Caco-2 (cell line): Measurements from ENCODE around the gene TAF11. TPM values are rescaled to one million over a fixed set of nuclear protein-coding genes. Genes with fewer than 3 reads are reported as not detected.

ENCODE experiments used
- BruUV-seq: library from RNA; stranded (reverse); fragments of 400-500 nt; replicated peaks from 2 replicates; lab custom pipeline; 2021; lab: Mats Ljungman, UMichigan
- CTCF ChIA-PET: fragments of 300-600 bp; sonication (Branson Sonifier 250); formaldehyde crosslinking; loops from one replicate; lab custom pipeline; 2022; ENCODE audit warnings: antibody characterized with exemption; lab: Charles Lee
- POLR2A ChIA-PET: fragments of 300-600 bp; sonication (Branson Sonifier 250); formaldehyde crosslinking; loops from one replicate; lab custom pipeline; 2022; ENCODE audit warnings: antibody characterized with exemption; lab: Charles Lee
- DNase-seq, 2 experiments: peaks; one replicate each; pipeline versions ENCODE4 v3.0.0 to v3.0.0-alpha.2; 2020 to 2022
- H3K27me3 ChIP-seq: replicated peaks from 2 replicates; pipeline ENCODE4 v1.6.0; 2011; ENCODE audit warnings: low read length; ENCODE audit not compliant: control insufficient read depth, insufficient read depth
- H3K36me3 ChIP-seq: 2 replicates; pipeline ENCODE4 v1.5.1; 2011; ENCODE audit warnings: low read length; ENCODE audit not compliant: control insufficient read depth, insufficient read depth
- H3K4me1 ChIP-seq: fragments of 250-450 bp; sonication (Bioruptor Pico); 2 replicates; pipeline ENCODE4 v1.5.1; 2020; ENCODE audit warnings: mild to moderate bottlenecking
- H3K4me3 ChIP-seq: 2 replicates; pipeline ENCODE4 v1.5.1; 2011; ENCODE audit warnings: low read depth, mild to moderate bottlenecking, control low read depth, low read length
- H3K9me3 ChIP-seq: fragments of 250-450 bp; sonication (Bioruptor Pico); 2 replicates; pipeline ENCODE4 v1.5.1; 2020; ENCODE audit warnings: mild to moderate bottlenecking, moderate library complexity
- H3K27ac Mint-ChIP-seq: one replicate; pipeline ENCODE4 v1.8.0; 2022; ENCODE audit warnings: mixed read lengths; ENCODE audit not compliant: unreplicated experiment
- H3K27me3 Mint-ChIP-seq: one replicate; pipeline ENCODE4 v1.8.0; 2022; ENCODE audit warnings: mixed read lengths; ENCODE audit not compliant: insufficient read depth, unreplicated experiment
- H3K36me3 Mint-ChIP-seq: one replicate; pipeline ENCODE4 v1.8.0; 2022; ENCODE audit warnings: mild to moderate bottlenecking, mixed read lengths; ENCODE audit not compliant: insufficient read depth, unreplicated experiment
- H3K4me1 Mint-ChIP-seq: one replicate; pipeline ENCODE4 v1.8.0; 2022; ENCODE audit warnings: low read depth, mixed read lengths; ENCODE audit not compliant: unreplicated experiment
- H3K4me3 Mint-ChIP-seq: one replicate; pipeline ENCODE4 v1.8.0; 2022; ENCODE audit warnings: mild to moderate bottlenecking, moderate library complexity, mixed read lengths; ENCODE audit not compliant: unreplicated experiment
- H3K9me3 Mint-ChIP-seq: one replicate; pipeline ENCODE4 v1.8.0; 2022; ENCODE audit warnings: mixed read lengths; ENCODE audit not compliant: unreplicated experiment
- CTCF ChIP-seq, 2 experiments: fragments of 200-600 bp in 1 of 2; IDR thresholded peaks; 1 replicate in 1 of 2; 2 replicates in 1 of 2; pipeline versions ENCODE4 v1.5.1 to v1.8.0; 2011 to 2022; ENCODE audit warnings: antibody characterized with exemption in 1 of 2, control low read depth in 1 of 2, inconsistent platforms in 1 of 2, low read depth in 1 of 2, low read length in 1 of 2, mild to moderate bottlenecking in 1 of 2, moderate library complexity in 1 of 2; ENCODE audit not compliant: insufficient read depth in 1 of 2, severe bottlenecking in 1 of 2, unreplicated experiment in 1 of 2
- intact Hi-C: fragments of 100-400 bp; cut with micrococcal nuclease; formaldehyde crosslinking; loops from one replicate; pipeline ENCODE4 v1.10.0; 2022; ENCODE audit not compliant: unreplicated experiment
- total RNA-seq: library from RNA; stranded (reverse); gene quantifications from 2 replicates; pipeline ENCODE4 v1.2.3, GENCODE V29; 2022

TAF11 gene
- total RNA-seq, 1 experiment from 2014 or later, result 28.3 TPM

- H3K27ac Mint-ChIP-seq, result no peak overlapping the region
- H3K4me3 Mint-ChIP-seq, result no peak overlapping the region
- no peaks in the 10 kb centered on the region for H3K27me3 Mint-ChIP-seq
- Histone ChIP-seq H3K4me3 (no peak overlapping the region), H3K4me1 (no peaks in the 10 kb centered on the region), H3K27me3 (no peaks in the 10 kb centered on the region), H3K36me3 (no peaks in the 10 kb centered on the region), H3K9me3 (no peaks in the 10 kb centered on the region)
- H3K4me1 Mint-ChIP-seq, result no peaks in the 10 kb centered on the region
- DNase-seq, result no peak
- BruUV-seq, result no TSS peak
- CTCF ChIA-PET, result no interaction called here
- intact Hi-C loops, result no loop called here
- TF ChIP-seq CTCF (IDR thresholded peaks at IDR 0.05; ENCODE audit: insufficient read depth in 1 of 2, low read depth in 1 of 2, low read length in 1 of 2, severe bottlenecking in 1 of 2, unreplicated experiment in 1 of 2), result no peak
- POLR2A ChIA-PET, result no interaction called here
- no peaks in the 10 kb centered on the region for H3K9me3 Mint-ChIP-seq
- H3K36me3 Mint-ChIP-seq, result peaks cover 87% of the 10 kb centered on the region
These were observed 52.9 kb downstream of the TAF11 start for GRCh38 chr6:34834789-34835518.

GRCh38 chr6:34832942-34833341 lies 54.9 kb downstream of the TAF11 start:
- CTCF ChIA-PET, result no interaction called here
- Mint-ChIP-seq H3K9me3 (no peaks in the 10 kb centered on the region), H3K36me3 (peaks cover 78% of the 10 kb centered on the region), H3K27me3 (no peaks in the 10 kb centered on the region), H3K4me3 (no peak overlapping the region), H3K4me1 (no peaks in the 10 kb centered on the region), H3K27ac (no peak overlapping the region)
- TF ChIP-seq CTCF (IDR thresholded peaks at IDR 0.05; ENCODE audit: insufficient read depth in 1 of 2, low read depth in 1 of 2, low read length in 1 of 2, severe bottlenecking in 1 of 2, unreplicated experiment in 1 of 2), result no peak
- intact Hi-C loops, result no loop called here
- no peak for DNase-seq
- no peaks in the 10 kb centered on the region for H3K4me1 ChIP-seq
- H3K27me3 ChIP-seq, result no peaks in the 10 kb centered on the region
- no TSS peak for BruUV-seq
- H3K9me3 ChIP-seq, result no peaks in the 10 kb centered on the region
- no peaks in the 10 kb centered on the region; the same call in 1 of the 2 replicates for H3K36me3 ChIP-seq
- POLR2A ChIA-PET, result interaction anchor here (0.6 kb wide), 1 partner anchor 129 kb away, joined by 3 read pairs; no protein-coding TSS in a partner anchor
- no peak overlapping the region for H3K4me3 ChIP-seq

GRCh38 chr6:34829137-34829536 lies 58.7 kb downstream of the TAF11 start:
- H3K36me3 Mint-ChIP-seq, result peaks cover 74% of the 10 kb centered on the region
- no peaks in the 10 kb centered on the region for H3K4me1 ChIP-seq
- H3K27ac Mint-ChIP-seq, result no peak overlapping the region
- TF ChIP-seq CTCF (IDR thresholded peaks at IDR 0.05; ENCODE audit: insufficient read depth in 1 of 2, low read depth in 1 of 2, low read length in 1 of 2, severe bottlenecking in 1 of 2, unreplicated experiment in 1 of 2), result no peak
- H3K4me1 Mint-ChIP-seq, result no peaks in the 10 kb centered on the region
- H3K27me3 ChIP-seq, result no peaks in the 10 kb centered on the region
- intact Hi-C loops, result no loop called here
- POLR2A ChIA-PET, result no interaction called here
- no TSS peak for BruUV-seq
- H3K9me3 Mint-ChIP-seq, result no peaks in the 10 kb centered on the region
- no peaks in the 10 kb centered on the region; the same call in 1 of the 2 replicates for H3K36me3 ChIP-seq
- H3K4me3 ChIP-seq, result no peak overlapping the region
- no peaks in the 10 kb centered on the region for H3K27me3 Mint-ChIP-seq
- H3K4me3 Mint-ChIP-seq, result no peak overlapping the region
- no peaks in the 10 kb centered on the region for H3K9me3 ChIP-seq
- no peak for DNase-seq
- CTCF ChIA-PET, result interaction anchor here (0.6 kb wide), 1 partner anchor 793 kb away, joined by 4 read pairs; no protein-coding TSS in a partner anchor

Other genes starting within 250 kb of the TAF11 start
- 92.1 and 95.9 TPM in 2 replicates for gene ILRUN, start 191.3 kb downstream of the TAF11 start, total RNA-seq
- 168 and 189 TPM in 2 replicates for gene SNRPC, start 130.5 kb downstream of the TAF11 start, total RNA-seq
- gene BLTP3A, start 96.0 kb downstream of the TAF11 start, total RNA-seq, result 40.3 and 41.6 TPM in 2 replicates
- 24.0 and 25.9 TPM in 2 replicates for gene ANKS1A, start 1.2 kb upstream of the TAF11 start, total RNA-seq